Measurements from ENCODE around the gene CDKL4.

Gene CDKL4

DNA sequence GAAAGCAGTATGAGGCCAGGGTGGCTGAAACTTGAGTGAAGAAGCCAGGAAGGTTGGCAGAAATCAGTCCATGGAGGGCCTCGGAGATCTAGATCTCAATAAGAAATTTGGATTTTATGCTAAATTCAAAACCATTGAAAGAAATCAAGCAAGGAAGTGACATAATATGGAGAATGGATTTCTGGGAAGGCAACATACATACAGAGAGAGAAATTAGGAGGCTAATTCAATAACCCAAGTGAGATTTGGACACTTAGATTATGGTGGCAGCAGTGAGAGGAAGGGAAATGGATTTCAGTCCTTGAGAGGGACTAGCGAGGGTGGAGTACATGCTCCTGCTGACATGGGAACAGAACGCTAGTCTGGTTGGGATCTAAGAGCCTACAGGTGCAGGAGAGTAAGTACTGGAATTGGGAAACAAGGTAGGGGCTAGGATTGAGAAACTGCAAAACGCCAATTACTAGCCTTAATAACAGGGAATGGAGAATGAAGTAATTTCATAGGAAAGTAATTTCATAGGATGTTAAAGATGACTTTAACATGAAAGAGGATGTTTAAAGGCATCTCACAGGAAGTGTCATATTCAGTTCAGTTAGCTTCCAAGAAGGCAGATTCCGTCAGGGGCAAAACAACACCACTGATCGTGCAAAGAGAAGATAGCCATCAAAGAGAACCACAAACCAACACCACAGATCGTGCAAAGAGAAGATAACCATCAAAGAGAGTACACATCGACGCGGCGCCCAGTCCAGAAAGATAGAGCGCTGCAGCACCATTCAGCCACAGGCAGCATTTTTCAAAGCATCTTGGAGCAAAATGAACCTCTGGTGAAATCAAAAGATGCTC, 27.2 kb downstream of the CDKL4 start:
- ATAC-seq = no peak
- TF ChIP-seq ISL1 (CRISPR knock-in tag; IDR thresholded peaks at IDR 0.05) = no peak
- TF ChIP-seq, protein P1, sequence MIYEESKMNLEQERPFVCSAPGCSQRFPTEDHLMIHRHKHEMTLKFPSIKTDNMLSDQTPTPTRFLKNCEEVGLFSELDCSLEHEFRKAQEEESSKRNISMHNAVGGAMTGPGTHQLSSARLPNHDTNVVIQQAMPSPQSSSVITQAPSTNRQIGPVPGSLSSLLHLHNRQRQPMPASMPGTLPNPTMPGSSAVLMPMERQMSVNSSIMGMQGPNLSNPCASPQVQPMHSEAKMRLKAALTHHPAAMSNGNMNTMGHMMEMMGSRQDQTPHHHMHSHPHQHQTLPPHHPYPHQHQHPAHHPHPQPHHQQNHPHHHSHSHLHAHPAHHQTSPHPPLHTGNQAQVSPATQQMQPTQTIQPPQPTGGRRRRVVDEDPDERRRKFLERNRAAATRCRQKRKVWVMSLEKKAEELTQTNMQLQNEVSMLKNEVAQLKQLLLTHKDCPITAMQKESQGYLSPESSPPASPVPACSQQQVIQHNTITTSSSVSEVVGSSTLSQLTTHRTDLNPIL (CRISPR knock-in tag; IDR thresholded peaks at IDR 0.05; ENCODE audit: low read depth) = no peak
- no peak for TF ChIP-seq RARB (CRISPR knock-in tag; IDR thresholded peaks at IDR 0.05)
- TF ChIP-seq OSR1 (CRISPR knock-in tag; IDR thresholded peaks at IDR 0.05) = no peak
- no peak for TF ChIP-seq ZFP3 (CRISPR knock-in tag; IDR thresholded peaks at IDR 0.05)
- no peak for TF ChIP-seq TCF4 (CRISPR knock-in tag; IDR thresholded peaks at IDR 0.05; ENCODE audit: borderline replicate concordance)
- no peak for TF ChIP-seq ZNF565 (CRISPR knock-in tag; conservative IDR thresholded peaks at IDR 0.05; ENCODE audit: low read depth)
- no peak for TF ChIP-seq ESRRG (CRISPR knock-in tag; IDR thresholded peaks at IDR 0.05)
- TF ChIP-seq, protein P2, sequence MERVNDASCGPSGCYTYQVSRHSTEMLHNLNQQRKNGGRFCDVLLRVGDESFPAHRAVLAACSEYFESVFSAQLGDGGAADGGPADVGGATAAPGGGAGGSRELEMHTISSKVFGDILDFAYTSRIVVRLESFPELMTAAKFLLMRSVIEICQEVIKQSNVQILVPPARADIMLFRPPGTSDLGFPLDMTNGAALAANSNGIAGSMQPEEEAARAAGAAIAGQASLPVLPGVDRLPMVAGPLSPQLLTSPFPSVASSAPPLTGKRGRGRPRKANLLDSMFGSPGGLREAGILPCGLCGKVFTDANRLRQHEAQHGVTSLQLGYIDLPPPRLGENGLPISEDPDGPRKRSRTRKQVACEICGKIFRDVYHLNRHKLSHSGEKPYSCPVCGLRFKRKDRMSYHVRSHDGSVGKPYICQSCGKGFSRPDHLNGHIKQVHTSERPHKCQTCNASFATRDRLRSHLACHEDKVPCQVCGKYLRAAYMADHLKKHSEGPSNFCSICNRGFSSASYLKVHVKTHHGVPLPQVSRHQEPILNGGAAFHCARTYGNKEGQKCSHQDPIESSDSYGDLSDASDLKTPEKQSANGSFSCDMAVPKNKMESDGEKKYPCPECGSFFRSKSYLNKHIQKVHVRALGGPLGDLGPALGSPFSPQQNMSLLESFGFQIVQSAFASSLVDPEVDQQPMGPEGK (CRISPR knock-in tag; IDR thresholded peaks at IDR 0.05; ENCODE audit: borderline replicate concordance) = no peak
- TF ChIP-seq SNAI2 (CRISPR knock-in tag; IDR thresholded peaks at IDR 0.05) = no peak
- TF ChIP-seq GLIS3 (CRISPR knock-in tag; IDR thresholded peaks at IDR 0.05) = no peak
- TF ChIP-seq ZC3H10 (CRISPR knock-in tag; IDR thresholded peaks at IDR 0.05) = no peak

DNA sequence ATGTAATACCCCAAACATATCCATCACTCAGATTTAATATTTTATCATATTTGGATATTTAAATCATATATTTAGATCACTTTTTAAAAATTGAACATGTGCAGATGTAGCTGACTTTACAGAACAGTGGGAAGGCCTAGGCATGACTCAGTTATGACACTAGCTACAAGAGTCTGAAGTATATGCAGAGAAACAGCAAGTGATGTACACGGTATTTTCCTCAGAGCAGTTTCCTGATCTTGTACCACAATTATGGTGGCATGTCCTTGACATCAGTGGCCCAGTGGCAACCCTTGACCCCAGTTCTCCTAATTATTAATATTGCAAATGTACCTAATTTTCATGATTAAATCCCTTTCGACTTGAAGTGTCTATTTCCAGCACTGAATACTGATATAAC, 28.2 kb downstream of the CDKL4 start:
- no peak for ATAC-seq
- TF ChIP-seq ZNF8 (CRISPR knock-in tag; IDR thresholded peaks at IDR 0.05) (no peak), TCF4 (CRISPR knock-in tag; IDR thresholded peaks at IDR 0.05; ENCODE audit: borderline replicate concordance) (no peak), GLIS3 (CRISPR knock-in tag; IDR thresholded peaks at IDR 0.05) (no peak), ZNF565 (CRISPR knock-in tag; conservative IDR thresholded peaks at IDR 0.05; ENCODE audit: low read depth) (no peak), TOX (CRISPR knock-in tag; IDR thresholded peaks at IDR 0.05; ENCODE audit: borderline replicate concordance) (no peak), ZNF70 (CRISPR knock-in tag; IDR thresholded peaks at IDR 0.05) (no peak), ISL1 (CRISPR knock-in tag; IDR thresholded peaks at IDR 0.05) (no peak), BACH2 (CRISPR knock-in tag; IDR thresholded peaks at IDR 0.05; ENCODE audit: borderline replicate concordance) (no peak), RARB (CRISPR knock-in tag; IDR thresholded peaks at IDR 0.05) (no peak), ZFP30 (CRISPR knock-in tag; IDR thresholded peaks at IDR 0.05) (no peak), CSDC2 (CRISPR knock-in tag; IDR thresholded peaks at IDR 0.05) (no peak), PPARA (CRISPR knock-in tag; IDR thresholded peaks at IDR 0.05; ENCODE audit: borderline replicate concordance) (no peak), ARNTL (CRISPR knock-in tag; IDR thresholded peaks at IDR 0.05; ENCODE audit: borderline replicate concordance, low read depth) (no peak), ZFP3 (CRISPR knock-in tag; IDR thresholded peaks at IDR 0.05) (no peak), ESRRG (CRISPR knock-in tag; IDR thresholded peaks at IDR 0.05) (no peak)
- TF ChIP-seq, protein P3, sequence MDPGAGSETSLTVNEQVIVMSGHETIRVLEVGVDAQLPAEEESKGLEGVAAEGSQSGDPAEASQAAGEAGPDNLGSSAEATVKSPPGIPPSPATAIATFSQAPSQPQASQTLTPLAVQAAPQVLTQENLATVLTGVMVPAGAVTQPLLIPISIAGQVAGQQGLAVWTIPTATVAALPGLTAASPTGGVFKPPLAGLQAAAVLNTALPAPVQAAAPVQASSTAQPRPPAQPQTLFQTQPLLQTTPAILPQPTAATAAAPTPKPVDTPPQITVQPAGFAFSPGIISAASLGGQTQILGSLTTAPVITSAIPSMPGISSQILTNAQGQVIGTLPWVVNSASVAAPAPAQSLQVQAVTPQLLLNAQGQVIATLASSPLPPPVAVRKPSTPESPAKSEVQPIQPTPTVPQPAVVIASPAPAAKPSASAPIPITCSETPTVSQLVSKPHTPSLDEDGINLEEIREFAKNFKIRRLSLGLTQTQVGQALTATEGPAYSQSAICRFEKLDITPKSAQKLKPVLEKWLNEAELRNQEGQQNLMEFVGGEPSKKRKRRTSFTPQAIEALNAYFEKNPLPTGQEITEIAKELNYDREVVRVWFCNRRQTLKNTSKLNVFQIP (CRISPR knock-in tag; IDR thresholded peaks at IDR 0.05; ENCODE audit: borderline replicate concordance, low read depth) = no peak
- TF ChIP-seq, protein P1 (CRISPR knock-in tag; IDR thresholded peaks at IDR 0.05; ENCODE audit: low read depth) = no peak
- TF ChIP-seq, protein P4, sequence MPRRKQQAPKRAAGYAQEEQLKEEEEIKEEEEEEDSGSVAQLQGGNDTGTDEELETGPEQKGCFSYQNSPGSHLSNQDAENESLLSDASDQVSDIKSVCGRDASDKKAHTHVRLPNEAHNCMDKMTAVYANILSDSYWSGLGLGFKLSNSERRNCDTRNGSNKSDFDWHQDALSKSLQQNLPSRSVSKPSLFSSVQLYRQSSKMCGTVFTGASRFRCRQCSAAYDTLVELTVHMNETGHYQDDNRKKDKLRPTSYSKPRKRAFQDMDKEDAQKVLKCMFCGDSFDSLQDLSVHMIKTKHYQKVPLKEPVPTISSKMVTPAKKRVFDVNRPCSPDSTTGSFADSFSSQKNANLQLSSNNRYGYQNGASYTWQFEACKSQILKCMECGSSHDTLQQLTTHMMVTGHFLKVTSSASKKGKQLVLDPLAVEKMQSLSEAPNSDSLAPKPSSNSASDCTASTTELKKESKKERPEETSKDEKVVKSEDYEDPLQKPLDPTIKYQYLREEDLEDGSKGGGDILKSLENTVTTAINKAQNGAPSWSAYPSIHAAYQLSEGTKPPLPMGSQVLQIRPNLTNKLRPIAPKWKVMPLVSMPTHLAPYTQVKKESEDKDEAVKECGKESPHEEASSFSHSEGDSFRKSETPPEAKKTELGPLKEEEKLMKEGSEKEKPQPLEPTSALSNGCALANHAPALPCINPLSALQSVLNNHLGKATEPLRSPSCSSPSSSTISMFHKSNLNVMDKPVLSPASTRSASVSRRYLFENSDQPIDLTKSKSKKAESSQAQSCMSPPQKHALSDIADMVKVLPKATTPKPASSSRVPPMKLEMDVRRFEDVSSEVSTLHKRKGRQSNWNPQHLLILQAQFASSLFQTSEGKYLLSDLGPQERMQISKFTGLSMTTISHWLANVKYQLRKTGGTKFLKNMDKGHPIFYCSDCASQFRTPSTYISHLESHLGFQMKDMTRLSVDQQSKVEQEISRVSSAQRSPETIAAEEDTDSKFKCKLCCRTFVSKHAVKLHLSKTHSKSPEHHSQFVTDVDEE (CRISPR knock-in tag; IDR thresholded peaks at IDR 0.05) = no peak
- TF ChIP-seq, protein P2 (CRISPR knock-in tag; IDR thresholded peaks at IDR 0.05; ENCODE audit: borderline replicate concordance) = no peak
- TF ChIP-seq, protein P5, sequence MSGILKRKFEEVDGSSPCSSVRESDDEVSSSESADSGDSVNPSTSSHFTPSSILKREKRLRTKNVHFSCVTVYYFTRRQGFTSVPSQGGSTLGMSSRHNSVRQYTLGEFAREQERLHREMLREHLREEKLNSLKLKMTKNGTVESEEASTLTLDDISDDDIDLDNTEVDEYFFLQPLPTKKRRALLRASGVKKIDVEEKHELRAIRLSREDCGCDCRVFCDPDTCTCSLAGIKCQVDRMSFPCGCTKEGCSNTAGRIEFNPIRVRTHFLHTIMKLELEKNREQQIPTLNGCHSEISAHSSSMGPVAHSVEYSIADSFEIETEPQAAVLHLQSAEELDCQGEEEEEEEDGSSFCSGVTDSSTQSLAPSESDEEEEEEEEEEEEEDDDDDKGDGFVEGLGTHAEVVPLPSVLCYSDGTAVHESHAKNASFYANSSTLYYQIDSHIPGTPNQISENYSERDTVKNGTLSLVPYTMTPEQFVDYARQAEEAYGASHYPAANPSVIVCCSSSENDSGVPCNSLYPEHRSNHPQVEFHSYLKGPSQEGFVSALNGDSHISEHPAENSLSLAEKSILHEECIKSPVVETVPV (CRISPR knock-in tag; IDR thresholded peaks at IDR 0.05) = no peak

Data from SK-N-SH treated with all-trans-retinoic acid at 6 μM for 48 hours (cell line).